ENCODE measurements around the gene SYMPK. TPM values are rescaled to one million over a fixed set of nuclear protein-coding genes. Genes with fewer than 3 reads are reported as not detected.

Gene SYMPK
- total RNA-seq, 2 experiments from 2014 or later: 84.4 to 118 TPM

DNA sequence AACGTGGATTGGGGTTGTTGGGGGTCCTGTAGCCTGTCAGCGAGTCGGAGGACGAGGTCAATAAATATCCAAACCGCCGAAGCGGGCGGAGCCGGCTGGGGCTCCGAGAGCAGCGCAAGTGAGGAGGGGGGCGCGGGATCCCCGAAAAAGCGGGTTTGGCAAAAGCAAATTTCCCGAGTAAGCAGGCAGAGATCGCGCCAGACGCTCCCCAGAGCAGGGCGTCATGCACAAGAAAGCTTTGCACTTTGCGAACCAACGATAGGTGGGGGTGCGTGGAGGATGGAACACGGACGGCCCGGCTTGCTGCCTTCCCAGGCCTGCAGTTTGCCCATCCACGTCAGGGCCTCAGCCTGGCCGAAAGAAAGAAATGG lies 93.1 kb downstream of the SYMPK start:
- intact Hi-C loops (cut with micrococcal nuclease; ENCODE audit: unreplicated experiment): loop anchor here (1.0 to 5.0 kb wide), 4 partner anchors 9 to 78 kb away; partner anchors contain the start of genes QPCTL and SNRPD2
- Histone ChIP-seq H3K4me1 (ENCODE audit: insufficient read depth, low read length, poor library complexity, severe bottlenecking) (peaks cover 33% of the 10 kb centered on the region), H3K9me2 (ENCODE audit: insufficient read depth, low read length) (no peaks in the 10 kb centered on the region), H3K4me2 (ENCODE audit: low read length) (peak overlapping the region; percentile 91), H3K9me3 (ENCODE audit: low read length) (no peaks in the 10 kb centered on the region), H2AFZ (ENCODE audit: low read length) (peak overlapping the region; percentile 17; the same call in 1 of the 2 replicates), H3K4me3 (ENCODE audit: low read depth, low read length, poor library complexity, severe bottlenecking) (peak overlapping the region; percentile 71), H3K27ac (ENCODE audit: low read depth, low read length, poor library complexity, severe bottlenecking) (peak overlapping the region; percentile 71), H4K20me1 (ENCODE audit: insufficient read depth, low read length) (no peaks in the 10 kb centered on the region), H3K79me2 (ENCODE audit: insufficient read depth, low read depth, low read length) (no peaks in the 10 kb centered on the region), H3K36me3 (ENCODE audit: insufficient read depth, low read length) (no peaks in the 10 kb centered on the region)
- peak; percentile 70 for DNase-seq (ENCODE audit: low spot score)
- TF ChIP-seq, protein P1, sequence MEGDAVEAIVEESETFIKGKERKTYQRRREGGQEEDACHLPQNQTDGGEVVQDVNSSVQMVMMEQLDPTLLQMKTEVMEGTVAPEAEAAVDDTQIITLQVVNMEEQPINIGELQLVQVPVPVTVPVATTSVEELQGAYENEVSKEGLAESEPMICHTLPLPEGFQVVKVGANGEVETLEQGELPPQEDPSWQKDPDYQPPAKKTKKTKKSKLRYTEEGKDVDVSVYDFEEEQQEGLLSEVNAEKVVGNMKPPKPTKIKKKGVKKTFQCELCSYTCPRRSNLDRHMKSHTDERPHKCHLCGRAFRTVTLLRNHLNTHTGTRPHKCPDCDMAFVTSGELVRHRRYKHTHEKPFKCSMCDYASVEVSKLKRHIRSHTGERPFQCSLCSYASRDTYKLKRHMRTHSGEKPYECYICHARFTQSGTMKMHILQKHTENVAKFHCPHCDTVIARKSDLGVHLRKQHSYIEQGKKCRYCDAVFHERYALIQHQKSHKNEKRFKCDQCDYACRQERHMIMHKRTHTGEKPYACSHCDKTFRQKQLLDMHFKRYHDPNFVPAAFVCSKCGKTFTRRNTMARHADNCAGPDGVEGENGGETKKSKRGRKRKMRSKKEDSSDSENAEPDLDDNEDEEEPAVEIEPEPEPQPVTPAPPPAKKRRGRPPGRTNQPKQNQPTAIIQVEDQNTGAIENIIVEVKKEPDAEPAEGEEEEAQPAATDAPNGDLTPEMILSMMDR (conservative IDR thresholded peaks at IDR 0.05; ENCODE audit: low read length): no peak
- TF ChIP-seq EZH2phosphoT487 (IDR thresholded peaks at IDR 0.05; ENCODE audit: borderline replicate concordance, low read depth, low read length): no peak
- ChIA-PET POLR2A (interaction anchor here (0.7 to 1.3 kb wide), 5 partner anchors 49 to 194 kb away, joined by 3 to 4 read pairs (median 4); partner anchors contain the start of gene SYMPK), CTCF (ENCODE audit: unreplicated experiment) (interaction anchor here (0.6 to 1.3 kb wide), 4 partner anchors 30 to 434 kb away, joined by 3 to 5 read pairs (median 4); no protein-coding TSS in a partner anchor)
- BruUV-seq (replicated peaks): no TSS peak

DNA sequence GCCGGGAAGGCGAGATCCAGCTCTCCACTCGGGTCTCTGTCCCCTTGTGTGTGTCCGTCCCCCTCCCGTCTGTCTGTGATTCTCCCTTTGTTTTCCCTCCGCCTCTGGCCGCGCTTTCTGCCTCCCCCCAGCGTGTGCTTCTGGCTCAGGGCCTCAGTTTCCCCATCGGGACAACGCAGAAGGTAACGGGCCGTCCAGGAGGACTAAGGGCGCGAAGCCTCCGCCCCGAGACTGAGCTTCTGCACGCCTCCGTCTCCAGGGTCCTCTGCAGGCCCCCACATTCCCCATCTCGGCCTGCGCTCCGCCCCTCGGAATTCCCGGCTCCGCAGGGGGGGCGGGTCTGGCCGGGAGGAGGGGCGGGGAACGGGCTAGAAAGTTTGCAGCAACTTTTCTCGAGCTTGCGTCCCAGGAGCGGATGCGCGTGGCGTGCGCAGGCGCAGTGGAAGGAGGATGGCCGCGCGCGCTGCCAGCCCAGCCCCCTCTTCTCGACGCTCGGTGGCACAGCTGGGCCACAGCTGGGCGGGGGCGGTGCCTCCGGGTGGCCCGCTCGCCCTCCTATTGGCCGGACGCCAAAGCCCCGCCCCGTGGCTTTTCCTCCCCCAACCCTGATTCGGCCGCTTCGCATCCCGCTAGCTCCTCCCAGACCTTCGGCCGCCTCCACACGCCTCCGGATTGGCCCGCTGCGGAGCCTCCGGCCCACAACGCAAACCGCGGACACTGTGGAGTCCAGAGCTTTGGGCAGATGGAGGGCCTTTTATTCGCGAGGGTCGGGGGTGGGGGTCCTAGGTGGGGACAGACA lies 93.8 kb downstream of the SYMPK start, which contains the start of gene SIX5:
TSS of gene SIX5 (minus strand) at position 269 of the 799 bp plus-strand sequence. CDS start 408 bp downstream, outside the sequence.
- peak within 1 kb of the TSS; percentile 93 for H3K4me3 ChIP-seq (ENCODE audit: low read depth, low read length, poor library complexity, severe bottlenecking)

More for the DNA sequence above, 93.8 kb downstream of the SYMPK start, which contains the start of gene SIX5:
- no peaks in the 10 kb centered on the region for H3K9me2 ChIP-seq (ENCODE audit: insufficient read depth, low read length)
- no peaks in the 10 kb centered on the region for H3K9me3 ChIP-seq (ENCODE audit: low read length)
- peak within 1 kb of the TSS; percentile 87 for H2AFZ ChIP-seq (ENCODE audit: low read length)
- ChIA-PET CTCF (ENCODE audit: unreplicated experiment) (interaction anchor here (0.6 to 1.3 kb wide), 5 partner anchors 10 to 435 kb away, joined by 3 to 5 read pairs (median 3); no protein-coding TSS in a partner anchor), POLR2A (interaction anchor here (0.5 to 1.3 kb wide), 8 partner anchors 34 to 206 kb away, joined by 3 to 4 read pairs (median 3); partner anchors contain the start of gene SYMPK)
- intact Hi-C loops (cut with micrococcal nuclease; ENCODE audit: unreplicated experiment): loop anchor here (1.0 kb wide), 1 partner anchor 63 kb away; no protein-coding TSS in a partner anchor
- TF ChIP-seq, protein P1 (conservative IDR thresholded peaks at IDR 0.05; ENCODE audit: low read length): no peak
- TF ChIP-seq EZH2phosphoT487 (IDR thresholded peaks at IDR 0.05; ENCODE audit: borderline replicate concordance, low read depth, low read length): no peak
- no peaks in the 10 kb centered on the region for H3K79me2 ChIP-seq (ENCODE audit: insufficient read depth, low read depth, low read length)
- peak; percentile 99 for DNase-seq (ENCODE audit: low spot score)
- H3K36me3 ChIP-seq (ENCODE audit: insufficient read depth, low read length): no peaks in the 10 kb centered on the region
- peaks cover 33% of the 10 kb centered on the region for H3K4me1 ChIP-seq (ENCODE audit: insufficient read depth, low read length, poor library complexity, severe bottlenecking)
- peak within 1 kb of the TSS; percentile 71 for H3K27ac ChIP-seq (ENCODE audit: low read depth, low read length, poor library complexity, severe bottlenecking)
- no peaks in the 10 kb centered on the region for H4K20me1 ChIP-seq (ENCODE audit: insufficient read depth, low read length)
- no TSS peak for BruUV-seq (replicated peaks)
- peak within 1 kb of the TSS; percentile 100 for H3K4me2 ChIP-seq (ENCODE audit: low read length)

All from OCI-LY7 (cell line).